Neuronal stem cell (in vitro differentiated cells): ENCODE data around the gene TNFAIP3.

Source experiments
- DNase-seq: peaks from one replicate; pipeline ENCODE4 v3.0.0-alpha.2; 2013; ENCODE audit warnings: low spot score
- H2AFZ ChIP-seq: one replicate; pipeline ENCODE4 v1.6.1; 2013; ENCODE audit warnings: mild to moderate bottlenecking, low read length, inconsistent platforms
- H2AK5ac ChIP-seq: 2 replicates; pipeline ENCODE4 v1.6.1; 2013; ENCODE audit warnings: low read depth, mild to moderate bottlenecking, inconsistent platforms, low read length, moderate library complexity, mixed read lengths
- H2BK120ac ChIP-seq: 2 replicates; pipeline ENCODE4 v1.6.1; 2013; ENCODE audit warnings: low read depth, mild to moderate bottlenecking, inconsistent platforms, low read length, moderate library complexity, mixed read lengths
- H2BK12ac ChIP-seq: one replicate; pipeline ENCODE4 v1.6.1; 2013; ENCODE audit warnings: low read length, inconsistent platforms
- H2BK15ac ChIP-seq: 2 replicates; pipeline ENCODE4 v1.6.1; 2013; ENCODE audit warnings: mild to moderate bottlenecking, low read length, inconsistent platforms, mixed read lengths
- H2BK5ac ChIP-seq: one replicate; pipeline ENCODE4 v1.6.1; 2013; ENCODE audit warnings: inconsistent platforms, mild to moderate bottlenecking, low read length, moderate library complexity
- H3K14ac ChIP-seq: one replicate; pipeline ENCODE4 v1.6.1; 2013; ENCODE audit warnings: low read length, inconsistent platforms
- H3K18ac ChIP-seq: 2 replicates; pipeline ENCODE4 v1.6.1; 2013; ENCODE audit warnings: low read length, inconsistent platforms
- H3K23ac ChIP-seq: 2 replicates; pipeline ENCODE4 v1.6.1; 2013; ENCODE audit warnings: low read depth, mild to moderate bottlenecking, mixed read lengths, low read length, inconsistent platforms; ENCODE audit not compliant: poor library complexity
- H3K27ac ChIP-seq: replicated peaks from 3 replicates; pipeline ENCODE4 v1.5.1; 2013; ENCODE audit warnings: low read length, inconsistent platforms
- H3K27me3 ChIP-seq, 3 experiments: 2 replicates each; pipeline ENCODE4 v1.6.1; 2013; ENCODE audit warnings: low read length in 3 of 3, mild to moderate bottlenecking in 2 of 3, inconsistent platforms in 1 of 3, low read depth in 1 of 3, mixed read lengths in 1 of 3, moderate library complexity in 1 of 3; ENCODE audit not compliant: control insufficient read depth in 3 of 3, insufficient read depth in 3 of 3
- H3K36me3 ChIP-seq, 2 donors: replicated peaks in 1 of 2; 2 replicates each; pipeline ENCODE4 v1.6.1; 2013; ENCODE audit warnings: low read length in 2 of 2; ENCODE audit not compliant: control insufficient read depth in 2 of 2, insufficient read depth in 2 of 2
- H3K4ac ChIP-seq: 2 replicates; pipeline ENCODE4 v1.6.1; 2013; ENCODE audit warnings: inconsistent platforms, mild to moderate bottlenecking, low read length, moderate library complexity
- H3K4me1 ChIP-seq, 2 donors: 1 replicate in 1 of 2; 2 replicates in 1 of 2; pipeline ENCODE4 v1.6.1; 2013; ENCODE audit warnings: low read length in 2 of 2, low read depth in 1 of 2; ENCODE audit not compliant: control insufficient read depth in 2 of 2, insufficient read depth in 1 of 2
- H3K4me2 ChIP-seq: one replicate; pipeline ENCODE4 v1.6.1; 2013; ENCODE audit warnings: mild to moderate bottlenecking, low read length, inconsistent platforms; ENCODE audit not compliant: insufficient read depth, poor library complexity, severe bottlenecking
- H3K4me3 ChIP-seq, 2 donors: 2 replicates each; pipeline ENCODE4 v1.5.1; 2013; ENCODE audit warnings: low read length in 2 of 2, mild to moderate bottlenecking in 2 of 2, inconsistent platforms in 1 of 2, moderate library complexity in 1 of 2
- H3K79me1 ChIP-seq: one replicate; pipeline ENCODE4 v1.6.1; 2013; ENCODE audit warnings: low read depth, mild to moderate bottlenecking, inconsistent platforms, low read length, moderate library complexity
- H3K9ac ChIP-seq: one replicate; pipeline ENCODE4 v1.6.1; 2013; ENCODE audit warnings: mild to moderate bottlenecking, low read depth, low read length, inconsistent platforms; ENCODE audit not compliant: poor library complexity
- H3K9me3 ChIP-seq, 2 donors: replicated peaks in 1 of 2; 2 replicates each; pipeline versions ENCODE3 to v1.6.1; 2013; ENCODE audit warnings: low read length in 2 of 2, mild to moderate bottlenecking in 2 of 2, inconsistent platforms in 1 of 2, low read depth in 1 of 2, mixed read lengths in 1 of 2, moderate library complexity in 1 of 2; ENCODE audit not compliant: control insufficient read depth in 2 of 2, insufficient read depth in 1 of 2
- H4K8ac ChIP-seq: one replicate; pipeline ENCODE4 v1.6.1; 2013; ENCODE audit warnings: low read depth, mild to moderate bottlenecking, inconsistent platforms, low read length, moderate library complexity
- H4K91ac ChIP-seq: one replicate; pipeline ENCODE4 v1.6.1; 2013; ENCODE audit warnings: low read length, low read depth, mild to moderate bottlenecking, inconsistent platforms; ENCODE audit not compliant: poor library complexity
- WGBS, 2 donors: extraction: QIAGEN DNeasy Blood & Tissue Kit; methylation state at CpG; one replicate each; pipeline ENCODE4 v1.1.7; 2013; ENCODE audit warnings: missing lambda C conversion rate in 2 of 2, mixed read lengths in 1 of 2; ENCODE audit not compliant: insufficient read length in 2 of 2, insufficient replicate concordance in 1 of 2; ENCODE audit errors: extremely low coverage in 2 of 2; 5-methylcytosine and 5-hydroxymethylcytosine counted together

TNFAIP3 gene

GRCh38 chr6:137906020-137906472, 39.0 kb downstream of the TNFAIP3 start:
- H3K79me1 ChIP-seq: no peaks in the 10 kb centered on the region
- no peak overlapping the region for H2AFZ ChIP-seq
- no peaks in the 10 kb centered on the region for H3K4me1 ChIP-seq
- no peak overlapping the region for H3K14ac ChIP-seq
- no peak overlapping the region for H4K91ac ChIP-seq
- no peak overlapping the region for H2BK120ac ChIP-seq
- no peak overlapping the region for H3K4me2 ChIP-seq
- no peak overlapping the region for H2BK15ac ChIP-seq
- no peak overlapping the region for H2AK5ac ChIP-seq
- DNase-seq: no peak
- WGBS, 2 donors: no CpG with 5 or more reads among the region's 1 CpG
- no peak overlapping the region for H3K27ac ChIP-seq
- H3K9me3 ChIP-seq: no peaks in the 10 kb centered on the region
- no peak overlapping the region for H2BK12ac ChIP-seq
- H4K8ac ChIP-seq: no peak overlapping the region
- H3K9ac ChIP-seq: no peak overlapping the region
- H3K23ac ChIP-seq: no peak overlapping the region
- H2BK5ac ChIP-seq: no peak overlapping the region
- H3K4me3 ChIP-seq: no peak overlapping the region
- H3K36me3 ChIP-seq: no peaks in the 10 kb centered on the region
- no peak overlapping the region for H3K4ac ChIP-seq
- H3K18ac ChIP-seq: no peak overlapping the region
- H3K27me3 ChIP-seq: no peaks in the 10 kb centered on the region

DNA sequence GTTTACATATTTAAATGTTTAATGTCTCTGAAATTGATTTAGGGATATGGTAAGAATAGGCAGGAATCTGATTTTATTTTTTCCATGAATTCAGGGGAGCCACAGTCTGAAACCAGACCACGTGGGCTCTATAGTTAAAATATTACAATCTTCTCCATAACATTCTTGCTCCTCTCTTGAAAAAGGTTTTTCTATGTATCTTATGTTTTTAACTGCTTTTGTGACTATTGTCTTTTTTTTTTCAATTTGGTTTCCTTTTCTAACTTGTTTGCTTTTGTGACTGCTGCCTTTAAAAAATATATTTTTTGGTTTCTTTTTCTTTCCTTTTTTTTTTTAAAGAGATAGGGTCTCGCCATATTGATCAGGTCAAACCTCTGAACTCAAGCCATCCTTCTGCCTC, 40.1 kb downstream of the TNFAIP3 start:
- Histone ChIP-seq H2AFZ (no peak overlapping the region), H3K4me2 (no peak overlapping the region), H4K91ac (no peak overlapping the region), H2AK5ac (no peak overlapping the region), H2BK120ac (no peak overlapping the region), H3K36me3 (no peaks in the 10 kb centered on the region), H3K4me1 (no peaks in the 10 kb centered on the region), H3K79me1 (no peaks in the 10 kb centered on the region), H3K27me3 (no peaks in the 10 kb centered on the region), H3K9ac (no peak overlapping the region), H2BK15ac (no peak overlapping the region), H3K14ac (no peak overlapping the region), H3K18ac (no peak overlapping the region), H4K8ac (no peak overlapping the region), H2BK5ac (no peak overlapping the region), H3K9me3 (no peaks in the 10 kb centered on the region), H3K4ac (no peak overlapping the region), H3K23ac (no peak overlapping the region), H3K4me3 (no peak overlapping the region), H2BK12ac (no peak overlapping the region), H3K27ac (no peak overlapping the region)
- no CpG with 5 or more reads among the region's 2 CpGs for WGBS, 2 donors
- DNase-seq: no peak

- no peaks in the 10 kb centered on the region for H3K79me1 ChIP-seq
- no peak overlapping the region for H3K4me2 ChIP-seq
- H3K4ac ChIP-seq: no peak overlapping the region
- peak overlapping the region in 1 of 2 donors; percentile 65 for H3K4me3 ChIP-seq
- no peaks in the 10 kb centered on the region for H3K36me3 ChIP-seq
- no peak overlapping the region for H2BK5ac ChIP-seq
- H4K91ac ChIP-seq: no peak overlapping the region
- no peak overlapping the region for H3K14ac ChIP-seq
- no peak overlapping the region for H2AFZ ChIP-seq
- no peak overlapping the region for H3K9ac ChIP-seq
- no peaks in the 10 kb centered on the region for H3K9me3 ChIP-seq
- no peak overlapping the region for H3K27ac ChIP-seq
- H3K23ac ChIP-seq: no peak overlapping the region
- H2BK15ac ChIP-seq: no peak overlapping the region
- no peak overlapping the region for H2BK12ac ChIP-seq
- H2AK5ac ChIP-seq: no peak overlapping the region
- H3K18ac ChIP-seq: no peak overlapping the region
- WGBS, 2 donors: no CpG with 5 or more reads among the region's 3 CpGs
- H3K27me3 ChIP-seq: no peaks in the 10 kb centered on the region
- no peaks in the 10 kb centered on the region for H3K4me1 ChIP-seq
- H2BK120ac ChIP-seq: no peak overlapping the region
- no peak overlapping the region for H4K8ac ChIP-seq
- DNase-seq: no peak
Measured at GRCh38 chr6:137909533-137909932, 42.5 kb downstream of the TNFAIP3 start.

- whole genome bisulfite sequencing, 2 donors: no CpG with 5 or more reads among the region's 1 CpG
- H2AFZ ChIP-seq: no peak overlapping the region
- no peak overlapping the region for H3K4me3 ChIP-seq
- no peaks in the 10 kb centered on the region for H3K27me3 ChIP-seq
- H3K79me1 ChIP-seq: no peaks in the 10 kb centered on the region
- no peak overlapping the region for H4K8ac ChIP-seq
- H3K9me3 ChIP-seq: no peaks in the 10 kb centered on the region
- H2AK5ac ChIP-seq: no peak overlapping the region
- H2BK5ac ChIP-seq: no peak overlapping the region
- H3K14ac ChIP-seq: no peak overlapping the region
- DNase-seq: no peak
- no peak overlapping the region for H3K9ac ChIP-seq
- H2BK12ac ChIP-seq: no peak overlapping the region
- no peak overlapping the region for H2BK15ac ChIP-seq
- H3K4me1 ChIP-seq: no peaks in the 10 kb centered on the region
- no peak overlapping the region for H3K27ac ChIP-seq
- no peak overlapping the region for H4K91ac ChIP-seq
- H3K23ac ChIP-seq: no peak overlapping the region
- no peak overlapping the region for H2BK120ac ChIP-seq
- no peak overlapping the region for H3K4ac ChIP-seq
- no peak overlapping the region for H3K4me2 ChIP-seq
- no peaks in the 10 kb centered on the region for H3K36me3 ChIP-seq
- H3K18ac ChIP-seq: peak overlapping the region; percentile 74
Measured at GRCh38 chr6:137910424-137910834, 43.4 kb downstream of the TNFAIP3 start.
